Measurements from ENCODE around the gene TBX15. TPM values are rescaled to one million over a fixed set of nuclear protein-coding genes. Genes with fewer than 3 reads are reported as not detected.

The TBX15 gene
- total and polyA plus RNA-seq, 2 experiments from 2014 or later, result 0.21 TPM; not detected in 1

GRCh38 chr1:119005724-119006405 lies 17.7 kb upstream of the TBX15 start:
- Histone ChIP-seq H3K79me2 (replicated peaks; ENCODE audit: insufficient read depth) (no peaks in the 10 kb centered on the region), H3K27me3 (ENCODE audit: insufficient read depth) (peaks cover 100% of the 10 kb centered on the region), H4K20me1 (replicated peaks; ENCODE audit: insufficient read depth) (peaks cover 16% of the 10 kb centered on the region), H3K36me3 (ENCODE audit: insufficient read depth) (no peaks in the 10 kb centered on the region), H3K4me2 (peak overlapping the region; percentile 73), H2AFZ (no peak overlapping the region), H3K27ac (ENCODE audit: low read depth) (no peak overlapping the region), H3K9me2 (ENCODE audit: insufficient read depth) (no peaks in the 10 kb centered on the region), H3K4me1 (ENCODE audit: insufficient read depth) (peaks cover 52% of the 10 kb centered on the region), H3K4me3 (peak overlapping the region; percentile 40), H3F3A (replicated peaks; ENCODE audit: low read depth) (peaks cover 12% of the 10 kb centered on the region; the same call in 1 of the 2 replicates)
- Mint-ChIP-seq H3K36me3 (ENCODE audit: low read depth) (no peaks in the 10 kb centered on the region), H3K4me1 (peaks cover 50% of the 10 kb centered on the region), H3K4me3 (peak overlapping the region; percentile 65; the same call in 2 of the 3 replicates), H3K9me3 (no peaks in the 10 kb centered on the region; the same call in 2 of the 3 replicates), H3K27me3 (ENCODE audit: insufficient read depth, low read depth, poor library complexity) (peaks cover 93% of the 10 kb centered on the region), H3K27ac (no peak overlapping the region)
- TF ChIP-seq, protein P1, sequence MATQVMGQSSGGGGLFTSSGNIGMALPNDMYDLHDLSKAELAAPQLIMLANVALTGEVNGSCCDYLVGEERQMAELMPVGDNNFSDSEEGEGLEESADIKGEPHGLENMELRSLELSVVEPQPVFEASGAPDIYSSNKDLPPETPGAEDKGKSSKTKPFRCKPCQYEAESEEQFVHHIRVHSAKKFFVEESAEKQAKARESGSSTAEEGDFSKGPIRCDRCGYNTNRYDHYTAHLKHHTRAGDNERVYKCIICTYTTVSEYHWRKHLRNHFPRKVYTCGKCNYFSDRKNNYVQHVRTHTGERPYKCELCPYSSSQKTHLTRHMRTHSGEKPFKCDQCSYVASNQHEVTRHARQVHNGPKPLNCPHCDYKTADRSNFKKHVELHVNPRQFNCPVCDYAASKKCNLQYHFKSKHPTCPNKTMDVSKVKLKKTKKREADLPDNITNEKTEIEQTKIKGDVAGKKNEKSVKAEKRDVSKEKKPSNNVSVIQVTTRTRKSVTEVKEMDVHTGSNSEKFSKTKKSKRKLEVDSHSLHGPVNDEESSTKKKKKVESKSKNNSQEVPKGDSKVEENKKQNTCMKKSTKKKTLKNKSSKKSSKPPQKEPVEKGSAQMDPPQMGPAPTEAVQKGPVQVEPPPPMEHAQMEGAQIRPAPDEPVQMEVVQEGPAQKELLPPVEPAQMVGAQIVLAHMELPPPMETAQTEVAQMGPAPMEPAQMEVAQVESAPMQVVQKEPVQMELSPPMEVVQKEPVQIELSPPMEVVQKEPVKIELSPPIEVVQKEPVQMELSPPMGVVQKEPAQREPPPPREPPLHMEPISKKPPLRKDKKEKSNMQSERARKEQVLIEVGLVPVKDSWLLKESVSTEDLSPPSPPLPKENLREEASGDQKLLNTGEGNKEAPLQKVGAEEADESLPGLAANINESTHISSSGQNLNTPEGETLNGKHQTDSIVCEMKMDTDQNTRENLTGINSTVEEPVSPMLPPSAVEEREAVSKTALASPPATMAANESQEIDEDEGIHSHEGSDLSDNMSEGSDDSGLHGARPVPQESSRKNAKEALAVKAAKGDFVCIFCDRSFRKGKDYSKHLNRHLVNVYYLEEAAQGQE (IDR thresholded peaks at IDR 0.05; ENCODE audit: unreplicated experiment), result no peak
- TF ChIP-seq ETS1 (IDR thresholded peaks at IDR 0.05) (no peak), NANOG (IDR thresholded peaks at IDR 0.05; ENCODE audit: borderline replicate concordance) (no peak), JUNB (IDR thresholded peaks at IDR 0.05; ENCODE audit: unreplicated experiment) (no peak), EZH2phosphoT487 (IDR thresholded peaks at IDR 0.05; ENCODE audit: unreplicated experiment) (peak; percentile 16), POLR2AphosphoS5 (IDR thresholded peaks at IDR 0.05; ENCODE audit: low read depth) (no peak), ZNF114 (CRISPR knock-in tag; IDR thresholded peaks at IDR 0.05) (no peak), EZH2 (IDR thresholded peaks at IDR 0.05; ENCODE audit: low read depth, unreplicated experiment) (peak; percentile 90), CREB1 (CRISPR knock-in tag; IDR thresholded peaks at IDR 0.05; ENCODE audit: low read depth) (no peak)
- TF ChIP-seq, protein P2, sequence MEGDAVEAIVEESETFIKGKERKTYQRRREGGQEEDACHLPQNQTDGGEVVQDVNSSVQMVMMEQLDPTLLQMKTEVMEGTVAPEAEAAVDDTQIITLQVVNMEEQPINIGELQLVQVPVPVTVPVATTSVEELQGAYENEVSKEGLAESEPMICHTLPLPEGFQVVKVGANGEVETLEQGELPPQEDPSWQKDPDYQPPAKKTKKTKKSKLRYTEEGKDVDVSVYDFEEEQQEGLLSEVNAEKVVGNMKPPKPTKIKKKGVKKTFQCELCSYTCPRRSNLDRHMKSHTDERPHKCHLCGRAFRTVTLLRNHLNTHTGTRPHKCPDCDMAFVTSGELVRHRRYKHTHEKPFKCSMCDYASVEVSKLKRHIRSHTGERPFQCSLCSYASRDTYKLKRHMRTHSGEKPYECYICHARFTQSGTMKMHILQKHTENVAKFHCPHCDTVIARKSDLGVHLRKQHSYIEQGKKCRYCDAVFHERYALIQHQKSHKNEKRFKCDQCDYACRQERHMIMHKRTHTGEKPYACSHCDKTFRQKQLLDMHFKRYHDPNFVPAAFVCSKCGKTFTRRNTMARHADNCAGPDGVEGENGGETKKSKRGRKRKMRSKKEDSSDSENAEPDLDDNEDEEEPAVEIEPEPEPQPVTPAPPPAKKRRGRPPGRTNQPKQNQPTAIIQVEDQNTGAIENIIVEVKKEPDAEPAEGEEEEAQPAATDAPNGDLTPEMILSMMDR (conservative IDR thresholded peaks at IDR 0.05; ENCODE audit: low read depth in 2 of 2), result no peak
- no peak for ATAC-seq
- no peak for DNase-seq (ENCODE audit: low spot score)

All from GM23338 (cell line).